Limb (tissue), 2 donors: ENCODE measurements around the gene AKT1.

Experiments used
- DNase-seq, 2 donors: peaks; one replicate each; pipeline ENCODE4 v3.0.0-alpha.2; 2016; ENCODE audit errors: extremely low spot score in 2 of 2

AKT1 gene

GRCh38 chr14:104772707-104773504 lies 22.6 kb downstream of the AKT1 start:
- no peak for DNase-seq

GRCh38 chr14:104771918-104772706 lies 23.4 kb downstream of the AKT1 start:
- DNase-seq, result no peak

- DNase-seq, result no peak
Measured at GRCh38 chr14:104771374-104771773, 24.2 kb downstream of the AKT1 start.

- DNase-seq, result no peak
Measured at GRCh38 chr14:104770851-104771272, 24.7 kb downstream of the AKT1 start.

GRCh38 chr14:104770072-104770579 lies 25.4 kb downstream of the AKT1 start:
- no peak for DNase-seq

GRCh38 chr14:104769324-104770071 lies 26.1 kb downstream of the AKT1 start:
- no peak for DNase-seq

GRCh38 chr14:104768437-104769323 lies 26.9 kb downstream of the AKT1 start:
- DNase-seq, result peak; percentile 83 to 96

GRCh38 chr14:104767634-104767918 lies 28.0 kb downstream of the AKT1 start:
- no peak for DNase-seq

- no peak for DNase-seq
Measured at GRCh38 chr14:104766863-104767633, 28.5 kb downstream of the AKT1 start.

- DNase-seq, result no peak
Measured at GRCh38 chr14:104766256-104766862, 29.2 kb downstream of the AKT1 start.

- DNase-seq, result no peak
Measured at GRCh38 chr14:104765517-104765916, 30.0 kb downstream of the AKT1 start.

GRCh38 chr14:104758981-104759969 lies 36.3 kb downstream of the AKT1 start:
- DNase-seq, result no peak

GRCh38 chr14:104757681-104758392 lies 37.7 kb downstream of the AKT1 start:
- no peak for DNase-seq

GRCh38 chr14:104757238-104757585 lies 38.3 kb downstream of the AKT1 start:
- no peak for DNase-seq

GRCh38 chr14:104756477-104757237 lies 38.9 kb downstream of the AKT1 start:
- DNase-seq, result no peak

- no peak for DNase-seq
Measured at GRCh38 chr14:104755621-104756020, 39.9 kb downstream of the AKT1 start.

- DNase-seq, result no peak
Measured at GRCh38 chr14:104754213-104754851, 41.2 kb downstream of the AKT1 start.
